ENCODE data around the gene PELI3.

Gene PELI3

GRCh38 chr11:66473608-66474515, 7.2 kb downstream of the PELI3 start:
- DNase-seq (ENCODE audit: low read depth in 2 of 2) = no peak

- no peak for DNase-seq (ENCODE audit: low read depth in 2 of 2)
Observed at GRCh38 chr11:66475349-66476172, 8.9 kb downstream of the PELI3 start.

GRCh38 chr11:66476173-66476840, 9.6 kb downstream of the PELI3 start:
- no peak for DNase-seq (ENCODE audit: low read depth in 2 of 2)

- no peak for DNase-seq (ENCODE audit: low read depth in 2 of 2)
Observed at GRCh38 chr11:66476841-66477251, 10.1 kb downstream of the PELI3 start.

- no peak for DNase-seq (ENCODE audit: low read depth in 2 of 2)
Observed at GRCh38 chr11:66477263-66478201, 10.8 kb downstream of the PELI3 start.

- DNase-seq (ENCODE audit: low read depth in 2 of 2) = no peak
Observed at GRCh38 chr11:66478729-66479393, 12.2 kb downstream of the PELI3 start.

GRCh38 chr11:66479394-66480116, 12.8 kb downstream of the PELI3 start:
- no peak for DNase-seq (ENCODE audit: low read depth in 2 of 2)

GRCh38 chr11:66480117-66480938, 13.6 kb downstream of the PELI3 start, which contains the start of gene DPP3:
Gene DPP3 (plus strand): TSS chr11:66480434. CDS start chr11:66482201, 1,767 bp downstream.
- DNase-seq (ENCODE audit: low read depth in 2 of 2) = peak; percentile 84 to 88

- DNase-seq (ENCODE audit: low read depth in 2 of 2) = no peak
Observed at GRCh38 chr11:66484806-66485380, 18.2 kb downstream of the PELI3 start.

GRCh38 chr11:66488957-66489356, 22.3 kb downstream of the PELI3 start:
- no peak for DNase-seq (ENCODE audit: low read depth in 2 of 2)

GRCh38 chr11:66489636-66490035, 22.9 kb downstream of the PELI3 start:
- DNase-seq (ENCODE audit: low read depth in 2 of 2) = no peak

GRCh38 chr11:66491315-66491935, 24.7 kb downstream of the PELI3 start:
- DNase-seq (ENCODE audit: low read depth in 2 of 2) = no peak

GRCh38 chr11:66492161-66492865, 25.6 kb downstream of the PELI3 start:
- no peak for DNase-seq (ENCODE audit: low read depth in 2 of 2)

GRCh38 chr11:66493130-66493529, 26.4 kb downstream of the PELI3 start:
- no peak for DNase-seq (ENCODE audit: low read depth in 2 of 2)

- no peak for DNase-seq (ENCODE audit: low read depth in 2 of 2)
Observed at GRCh38 chr11:66494458-66494857, 27.8 kb downstream of the PELI3 start.

GRCh38 chr11:66494935-66495334, 28.2 kb downstream of the PELI3 start:
- no peak for DNase-seq (ENCODE audit: low read depth in 2 of 2)

- DNase-seq (ENCODE audit: low read depth in 2 of 2) = no peak
Observed at GRCh38 chr11:66495401-66495854, 28.7 kb downstream of the PELI3 start.

Data from stimulated activated CD8-positive, alpha-beta memory T cell treated with anti-CD3 and anti-CD28 coated beads, Interleukin-15, amount 100 ng/mL, for 4 hours (primary cell).